Epithelial cell of proximal tubule (primary cell): ENCODE measurements around the gene SRGAP1. TPM values are rescaled to one million over a fixed set of nuclear protein-coding genes. Genes with fewer than 3 reads are reported as not detected.

Experiments used
- DNase-seq: peaks from one replicate; pipeline ENCODE4 v3.0.0-alpha.2; 2011; ENCODE audit warnings: low read depth
- H3K4me3 ChIP-seq: 2 replicates; pipeline ENCODE4 v1.5.1; 2011; ENCODE audit warnings: low read depth, mild to moderate bottlenecking, low read length
- total RNA-seq: library from RNA; depleted of rRNA; stranded (reverse); fragments of >200 nt; gene quantifications from 2 replicates; pipeline ENCODE4 v1.2.3, GENCODE V29; 2015
- TF ChIP-seq, protein P1 (sequence below): conservative IDR thresholded peaks from 2 replicates; pipeline ENCODE4 v1.5.1; 2012; ENCODE audit warnings: low read depth, mild to moderate bottlenecking, low read length

The SRGAP1 gene
- total RNA-seq, 1 donor from 2014 or later = 9.4 TPM

DNA sequence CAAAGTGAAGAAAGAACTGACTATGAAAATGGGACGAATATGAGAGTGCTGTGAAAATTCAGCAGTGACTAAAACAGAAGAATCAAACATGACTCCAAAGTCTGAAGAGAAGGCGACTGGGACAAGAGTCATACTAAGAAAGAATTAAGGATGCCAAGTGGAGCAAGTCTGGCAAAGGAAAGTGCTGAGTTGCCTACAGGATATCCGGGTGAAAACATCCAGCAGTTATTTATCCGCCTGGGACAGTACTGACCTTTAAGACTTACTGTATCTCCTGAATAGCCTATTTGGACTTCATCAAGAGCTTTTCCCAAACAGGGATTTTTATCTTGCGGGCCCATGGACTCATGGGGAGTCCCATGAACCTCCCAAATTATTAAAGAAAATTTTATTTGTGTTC is 336.5 kb downstream of the SRGAP1 start:
- peak; percentile 56 for DNase-seq
- TF ChIP-seq, protein P1, sequence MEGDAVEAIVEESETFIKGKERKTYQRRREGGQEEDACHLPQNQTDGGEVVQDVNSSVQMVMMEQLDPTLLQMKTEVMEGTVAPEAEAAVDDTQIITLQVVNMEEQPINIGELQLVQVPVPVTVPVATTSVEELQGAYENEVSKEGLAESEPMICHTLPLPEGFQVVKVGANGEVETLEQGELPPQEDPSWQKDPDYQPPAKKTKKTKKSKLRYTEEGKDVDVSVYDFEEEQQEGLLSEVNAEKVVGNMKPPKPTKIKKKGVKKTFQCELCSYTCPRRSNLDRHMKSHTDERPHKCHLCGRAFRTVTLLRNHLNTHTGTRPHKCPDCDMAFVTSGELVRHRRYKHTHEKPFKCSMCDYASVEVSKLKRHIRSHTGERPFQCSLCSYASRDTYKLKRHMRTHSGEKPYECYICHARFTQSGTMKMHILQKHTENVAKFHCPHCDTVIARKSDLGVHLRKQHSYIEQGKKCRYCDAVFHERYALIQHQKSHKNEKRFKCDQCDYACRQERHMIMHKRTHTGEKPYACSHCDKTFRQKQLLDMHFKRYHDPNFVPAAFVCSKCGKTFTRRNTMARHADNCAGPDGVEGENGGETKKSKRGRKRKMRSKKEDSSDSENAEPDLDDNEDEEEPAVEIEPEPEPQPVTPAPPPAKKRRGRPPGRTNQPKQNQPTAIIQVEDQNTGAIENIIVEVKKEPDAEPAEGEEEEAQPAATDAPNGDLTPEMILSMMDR = no peak
- H3K4me3 ChIP-seq = peak overlapping the region; percentile 4

DNA sequence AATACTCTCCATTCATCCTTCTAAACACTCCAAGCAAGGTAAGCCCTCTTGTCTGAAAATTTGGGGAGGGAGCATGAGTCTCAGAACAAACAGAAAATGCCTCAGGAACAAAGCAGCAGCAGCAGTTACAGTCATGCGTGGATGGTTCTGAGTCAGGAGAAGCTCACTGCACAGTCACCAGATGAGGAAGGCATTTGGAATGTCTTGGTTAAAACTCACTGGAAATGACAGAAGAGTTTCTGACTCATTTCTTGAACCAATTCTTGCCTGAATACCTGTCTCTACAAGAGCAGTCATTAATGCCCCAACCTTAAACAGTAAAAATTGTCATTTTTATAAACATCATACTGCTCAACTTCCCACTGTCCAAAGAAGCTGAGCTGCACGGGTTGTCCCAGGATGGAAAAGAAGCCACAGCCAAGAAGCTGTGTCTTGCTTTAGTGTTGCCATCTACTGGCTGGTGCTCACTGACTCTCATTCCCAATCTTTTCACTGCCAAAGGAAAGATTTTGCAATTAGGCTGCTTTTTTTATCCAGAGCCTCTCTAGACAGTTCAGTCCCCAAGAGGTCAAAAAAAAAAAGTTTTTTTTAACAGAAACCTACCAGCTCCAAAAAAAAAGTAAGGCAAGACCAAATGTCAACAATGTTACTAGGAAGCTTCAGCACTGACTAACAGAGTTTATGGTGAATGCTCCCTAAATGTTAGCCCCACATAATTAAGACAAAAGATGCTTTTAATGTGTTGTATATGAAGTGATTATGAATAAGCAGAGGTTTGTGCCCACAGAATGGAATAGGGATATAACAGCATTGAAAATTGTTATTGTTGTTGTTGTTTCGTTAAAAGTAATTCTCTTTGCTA is 337.2 kb downstream of the SRGAP1 start:
- TF ChIP-seq, protein P1 = peak; percentile 60
- H3K4me3 ChIP-seq = peak overlapping the region; percentile 4
- peak; percentile 97 for DNase-seq

DNA sequence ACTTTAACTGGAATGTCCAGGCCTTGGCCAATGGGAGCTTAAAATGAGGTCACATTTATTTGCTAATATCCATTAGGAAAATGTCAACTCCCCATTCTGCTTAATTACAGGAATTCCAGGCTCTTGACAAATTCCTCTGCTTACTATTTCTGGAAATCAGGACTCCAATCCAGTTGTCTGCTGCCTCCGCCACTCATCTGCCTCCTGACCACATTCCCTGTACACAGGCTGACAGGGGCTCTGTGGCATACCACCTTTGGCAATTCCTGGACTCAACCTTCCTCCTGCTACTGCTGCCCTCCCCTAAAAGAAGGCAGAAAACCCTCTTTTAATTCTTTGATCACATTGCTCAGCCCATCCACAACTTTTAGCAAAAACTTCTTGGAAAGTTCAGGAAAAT is 339.7 kb downstream of the SRGAP1 start:
- no peak overlapping the region for H3K4me3 ChIP-seq
- TF ChIP-seq, protein P1 = no peak
- no peak for DNase-seq

DNA sequence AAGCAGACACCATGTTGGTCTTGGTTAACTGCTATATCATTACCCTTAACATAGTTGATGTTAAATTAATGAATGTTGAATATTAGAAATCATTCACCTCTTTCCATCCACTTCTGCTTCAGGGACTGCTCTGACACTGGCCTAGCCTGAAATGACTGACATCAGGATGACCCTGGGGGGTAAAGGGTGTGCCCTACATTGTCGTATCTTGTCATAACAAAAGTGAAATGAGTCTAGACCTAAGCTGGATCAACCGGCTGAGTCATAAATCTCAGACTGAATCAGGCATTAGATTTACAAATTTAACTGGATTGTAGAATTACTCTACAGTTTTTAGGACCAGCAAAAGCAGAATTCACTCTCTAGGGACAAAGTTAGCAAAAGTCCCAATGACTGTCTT is 342.3 kb downstream of the SRGAP1 start:
- no peak for DNase-seq
- TF ChIP-seq, protein P1 = no peak
- H3K4me3 ChIP-seq = no peak overlapping the region

DNA sequence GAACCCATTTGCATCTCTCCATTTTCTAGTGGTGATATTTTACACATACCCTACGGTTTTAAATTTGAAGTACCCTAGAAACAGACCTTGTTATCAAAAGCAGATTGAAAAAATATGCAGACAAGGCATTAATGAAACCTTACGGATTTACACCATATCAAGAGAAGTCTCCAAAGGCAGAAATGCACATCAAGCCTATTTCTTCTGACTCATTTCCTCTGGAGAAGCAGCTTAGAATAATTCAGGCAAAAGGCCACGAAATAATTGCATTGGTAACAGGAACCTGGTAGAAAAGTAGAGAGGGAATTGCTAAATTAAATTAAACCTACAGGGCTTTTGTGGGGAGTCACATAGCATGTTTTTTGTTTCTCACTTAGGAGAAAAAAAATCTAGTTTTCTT is 342.9 kb downstream of the SRGAP1 start:
- TF ChIP-seq, protein P1 = no peak
- H3K4me3 ChIP-seq = no peak overlapping the region
- DNase-seq = no peak

DNA sequence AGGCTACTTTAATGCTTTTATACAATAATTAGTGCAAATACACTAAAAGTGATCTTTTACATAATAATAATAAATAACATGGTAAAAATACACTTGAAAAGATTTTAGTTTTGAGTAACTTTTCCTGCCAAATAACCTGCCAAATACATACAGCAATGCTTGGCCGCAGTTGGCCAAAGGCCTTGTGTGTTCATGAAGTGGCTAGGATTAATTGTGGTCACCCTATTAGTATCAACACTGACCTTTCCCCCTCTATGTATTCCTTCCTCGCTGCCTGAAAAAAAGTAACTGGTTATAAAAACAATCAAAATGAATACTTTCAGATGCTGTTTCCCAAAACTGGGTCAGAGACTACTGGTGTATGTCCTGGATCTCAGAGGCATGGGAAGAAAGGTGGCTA is 343.3 kb downstream of the SRGAP1 start:
- no peak overlapping the region for H3K4me3 ChIP-seq
- TF ChIP-seq, protein P1 = no peak
- DNase-seq = no peak

DNA sequence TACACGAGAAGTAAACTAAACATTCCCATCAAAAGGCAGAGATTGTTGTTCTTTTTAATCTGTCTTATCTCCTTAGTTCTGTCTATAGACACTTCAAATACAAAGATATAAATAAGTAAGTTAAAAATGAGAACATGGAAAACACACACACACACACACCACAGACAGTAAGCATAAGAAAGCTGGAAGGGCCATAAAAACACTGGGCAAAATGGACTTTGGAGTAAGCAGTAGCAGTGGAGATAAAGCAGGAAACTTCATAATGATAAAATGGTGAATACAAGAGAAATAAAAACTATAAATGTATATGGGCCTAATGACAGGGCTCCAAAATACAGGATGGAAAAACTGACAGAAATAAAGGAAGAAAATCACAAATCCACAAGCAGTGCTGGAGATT is 345.0 kb downstream of the SRGAP1 start:
- no peak for DNase-seq
- TF ChIP-seq, protein P1 = no peak
- no peak overlapping the region for H3K4me3 ChIP-seq
